Right renal pelvis (tissue), 4 donors: ENCODE results near the gene ENO1. TPM values are rescaled to one million over a fixed set of nuclear protein-coding genes. Genes with fewer than 3 reads are reported as not detected.
"Not testable (repeated sequence)": the region's sequence is repeated elsewhere in the genome, so short reads cannot be mapped to it uniquely, and the experiment has no call there.

Experiments used
- DNase-seq, 4 donors: peaks; one replicate each; pipeline ENCODE4 v3.0.0-alpha.2; 2013; ENCODE audit warnings: low read depth in 4 of 4, low spot score in 3 of 4, missing footprints in 1 of 4
- polyA plus RNA-seq, 4 donors: library from polyadenylated mRNA; unstranded; fragments of 120-200 nt; gene quantifications; one replicate each; pipeline ENCODE4 v1.2.1, GENCODE V29; 2013; ENCODE audit not compliant: insufficient read length in 4 of 4

Gene ENO1
- polyA plus RNA-seq, 4 donors = 831 to 985 (median 881) TPM

GRCh38 chr1:8897505-8897904 is 19.0 kb upstream of the ENO1 start:
- DNase-seq = not testable (repeated sequence)

DNA sequence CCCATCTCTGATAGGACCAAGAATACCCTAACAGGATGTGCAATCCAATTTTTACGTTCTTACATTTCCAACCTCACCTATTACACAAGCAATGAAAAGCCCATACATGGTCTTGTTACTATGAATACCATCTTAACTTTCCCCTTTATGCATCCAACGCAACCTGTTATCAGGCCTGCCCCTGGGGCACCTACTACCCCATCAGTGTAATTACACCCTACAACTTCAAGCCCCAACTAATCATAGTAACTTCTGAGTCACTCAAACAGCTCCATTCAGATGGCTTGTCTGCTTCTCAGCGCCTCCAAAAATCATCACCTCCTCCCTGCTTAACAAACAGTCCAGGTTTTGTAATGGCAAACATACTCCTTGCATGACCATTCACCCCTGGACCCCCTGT is 18.3 kb upstream of the ENO1 start:
- not testable (repeated sequence) for DNase-seq

- DNase-seq = no peak
Measured at GRCh38 chr1:8892026-8892425, 13.5 kb upstream of the ENO1 start.

DNA sequence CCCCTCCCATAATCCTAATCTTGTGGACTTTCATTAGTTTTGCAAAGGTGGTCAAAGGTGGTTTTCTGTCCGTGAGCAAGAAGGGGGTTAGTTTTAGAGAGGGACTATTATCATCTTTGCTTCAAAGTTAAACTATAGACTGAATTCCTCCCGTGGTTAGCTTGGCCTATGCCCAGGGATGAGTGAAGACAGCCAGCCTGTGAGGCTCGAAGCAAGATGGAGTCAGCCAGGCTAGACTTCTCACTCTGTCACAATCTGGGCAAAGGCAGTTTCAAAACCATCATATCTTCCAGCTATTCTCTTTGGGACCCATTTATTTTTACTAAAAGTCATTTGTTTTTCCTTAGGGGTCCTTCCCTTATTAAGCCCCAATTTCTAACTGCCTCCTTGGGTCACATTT is 12.9 kb upstream of the ENO1 start:
- no peak for DNase-seq

DNA sequence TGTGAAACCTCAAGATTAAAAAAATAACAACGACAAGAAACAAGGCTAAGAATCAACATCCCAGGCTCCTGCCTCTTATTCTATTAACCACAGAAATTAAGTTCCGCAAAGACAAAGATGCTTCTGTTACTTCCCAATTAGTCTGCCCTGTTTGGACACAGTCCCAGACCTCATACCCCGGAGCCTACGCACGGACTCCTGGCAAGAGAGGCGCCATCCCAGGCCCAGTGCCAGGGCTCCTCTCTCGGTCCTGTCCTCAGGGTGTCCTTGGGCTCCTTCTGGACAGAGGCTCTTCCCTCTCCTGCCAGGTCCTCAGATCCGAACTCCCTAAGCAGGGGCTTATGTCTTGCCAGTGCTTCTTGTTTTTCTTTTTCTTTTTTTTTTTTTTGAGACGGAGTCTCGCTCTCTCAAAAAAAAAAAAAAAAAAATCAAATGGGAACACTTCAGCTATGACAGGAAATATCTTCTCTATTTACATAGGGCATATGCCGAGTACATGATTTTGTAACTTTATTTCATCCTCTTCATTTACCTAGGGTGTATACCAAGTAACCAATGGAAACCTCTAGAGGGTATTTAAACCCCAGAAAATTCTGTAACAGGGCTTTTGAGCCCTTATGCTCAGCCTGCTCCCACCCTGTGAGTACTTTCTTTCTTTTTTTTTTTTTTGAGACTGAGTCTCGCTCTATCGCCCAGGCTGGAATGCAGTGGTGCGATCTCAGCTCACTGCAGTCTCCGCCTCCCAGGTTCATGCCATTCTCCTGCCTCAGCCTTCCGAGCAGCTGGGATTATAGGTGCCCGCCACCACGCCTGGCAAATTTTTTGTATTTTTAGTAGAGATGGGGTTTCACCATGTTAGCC is 11.7 kb upstream of the ENO1 start:
- no peak for DNase-seq

DNA sequence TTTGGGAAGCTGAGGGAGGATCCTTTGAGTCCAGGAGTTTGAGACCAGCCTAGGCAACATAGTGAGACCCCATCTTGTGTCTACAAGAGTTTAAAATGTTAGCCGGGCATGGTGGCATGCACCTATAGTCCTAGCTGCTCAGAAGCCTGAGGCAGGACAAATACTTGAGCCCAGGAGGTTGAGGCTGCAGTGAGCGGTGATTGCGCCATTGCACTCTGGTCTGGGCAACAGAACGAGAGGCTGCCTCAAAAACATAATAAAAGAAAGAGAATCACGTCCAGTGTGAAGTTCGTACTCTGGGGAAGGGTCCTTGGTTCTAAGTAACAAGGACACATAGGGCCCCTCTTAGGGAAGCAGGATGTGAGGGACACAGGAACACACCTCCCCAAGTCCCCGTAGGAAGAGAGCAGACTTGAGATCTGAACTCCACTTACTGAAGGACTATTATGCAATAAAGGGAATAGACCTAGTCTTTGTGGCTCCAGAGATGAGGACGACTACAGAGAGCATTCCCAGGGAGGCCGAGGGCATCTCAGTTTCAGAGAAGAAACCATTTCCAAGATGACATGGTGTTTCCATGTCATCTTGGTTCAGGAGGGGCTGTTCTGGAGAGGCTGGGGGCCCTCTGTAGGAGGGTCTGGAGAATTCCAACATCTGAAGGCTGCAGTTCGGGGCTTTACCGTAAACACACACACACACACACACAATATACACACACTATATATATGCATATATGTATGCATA is 10.8 kb upstream of the ENO1 start:
- no peak for DNase-seq

DNA sequence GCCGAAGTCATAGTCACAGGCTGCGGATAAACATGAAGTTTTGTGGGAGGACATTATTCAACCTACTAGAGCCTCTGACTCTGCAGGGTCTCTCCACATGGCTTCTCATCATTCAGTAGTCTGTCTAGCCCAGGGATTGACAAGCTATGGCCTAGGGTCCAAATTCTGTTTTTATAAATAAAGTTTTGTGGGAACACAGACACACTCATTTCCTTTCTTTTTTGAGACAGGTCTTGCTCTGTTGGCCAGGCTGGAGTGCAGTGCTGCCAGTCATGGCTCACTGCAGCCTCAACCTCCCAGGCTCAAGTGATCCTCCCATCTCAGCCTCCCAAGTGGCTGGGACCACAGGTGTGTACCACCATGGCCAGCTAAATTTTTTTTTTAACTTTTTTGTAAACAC is 8.1 kb upstream of the ENO1 start:
- no peak for DNase-seq

DNA sequence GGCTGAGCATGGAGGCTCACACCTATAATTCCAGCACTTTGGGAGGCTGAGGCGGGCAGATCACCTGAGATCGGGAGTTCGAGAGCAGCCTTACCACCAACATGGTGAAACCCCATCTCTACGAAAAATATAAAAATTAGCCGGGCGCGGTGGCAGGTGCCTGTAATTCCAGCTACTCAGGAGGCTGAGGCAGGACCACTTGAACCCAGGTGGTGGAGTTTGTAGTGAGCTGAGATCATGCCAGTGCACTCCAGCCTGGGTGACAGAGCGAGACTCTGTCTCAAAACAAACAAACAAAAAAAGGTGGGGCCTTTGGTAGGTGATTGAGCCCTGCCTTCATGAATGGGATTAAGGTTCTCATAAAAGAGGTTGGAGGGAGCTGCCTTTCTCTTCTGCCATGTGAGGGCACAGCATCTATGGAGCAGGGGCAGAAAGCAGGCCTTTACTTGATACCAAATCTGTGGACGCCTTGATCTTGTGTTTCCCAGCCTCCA is 7.6 kb upstream of the ENO1 start:
- DNase-seq = not testable (repeated sequence)

GRCh38 chr1:8884105-8884504 is 5.6 kb upstream of the ENO1 start:
- not testable (repeated sequence) for DNase-seq

DNA sequence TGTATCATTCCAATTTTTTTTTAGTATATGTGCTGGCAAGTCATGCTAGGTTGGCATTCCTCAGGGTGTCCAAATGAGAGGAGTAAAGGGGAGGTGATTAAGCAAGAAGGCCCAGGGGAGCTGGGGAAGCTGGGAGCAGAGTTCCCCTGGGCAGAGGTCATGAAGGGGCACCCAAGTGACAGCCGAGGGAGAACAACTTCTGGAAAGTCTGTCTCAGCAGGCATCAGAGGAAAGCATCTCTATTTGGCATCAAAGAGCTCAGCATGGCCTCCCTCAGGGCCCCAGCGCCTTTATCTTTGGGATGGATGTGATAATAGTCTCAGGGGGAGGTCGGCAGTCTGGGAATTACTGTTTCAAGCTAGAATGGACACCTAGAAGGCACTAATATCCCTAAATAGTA is 5.0 kb upstream of the ENO1 start:
- DNase-seq = no peak

DNA sequence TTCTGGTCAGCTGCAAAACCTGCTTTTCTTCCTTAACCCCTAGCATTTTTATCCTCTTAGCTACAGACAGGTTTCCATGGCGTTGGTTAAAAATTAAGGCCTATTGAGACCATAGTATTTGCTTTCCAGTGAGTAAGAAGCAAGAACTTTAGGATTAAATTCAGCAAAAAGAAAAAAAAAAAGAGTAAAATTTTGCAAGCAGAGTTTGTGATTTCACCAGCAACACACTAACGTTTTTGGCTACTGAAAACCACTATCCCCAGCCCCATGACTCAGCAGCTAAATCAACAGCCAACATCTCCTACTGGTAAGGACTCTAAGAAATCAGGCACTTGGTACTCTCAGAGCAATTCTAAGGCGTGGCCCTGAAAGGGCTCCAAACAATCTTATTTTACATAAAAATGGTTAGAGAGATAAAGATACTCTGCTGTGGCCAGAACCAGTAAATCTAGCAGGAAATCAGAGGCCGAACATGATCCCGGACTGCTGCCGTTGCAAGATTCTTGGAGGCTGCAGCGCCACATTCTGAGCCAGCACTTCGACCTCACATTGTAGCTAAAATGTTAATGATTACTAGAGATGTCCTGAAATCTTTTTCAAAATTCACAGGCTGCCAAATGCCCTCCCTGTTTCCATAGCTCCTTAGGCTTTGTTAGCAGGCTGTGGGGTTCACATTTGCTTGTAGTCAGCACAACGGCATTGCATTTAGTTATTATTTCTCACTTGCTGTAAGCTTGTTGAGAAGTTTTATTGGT is 1.6 kb upstream of the ENO1 start:
- no peak for DNase-seq

DNA sequence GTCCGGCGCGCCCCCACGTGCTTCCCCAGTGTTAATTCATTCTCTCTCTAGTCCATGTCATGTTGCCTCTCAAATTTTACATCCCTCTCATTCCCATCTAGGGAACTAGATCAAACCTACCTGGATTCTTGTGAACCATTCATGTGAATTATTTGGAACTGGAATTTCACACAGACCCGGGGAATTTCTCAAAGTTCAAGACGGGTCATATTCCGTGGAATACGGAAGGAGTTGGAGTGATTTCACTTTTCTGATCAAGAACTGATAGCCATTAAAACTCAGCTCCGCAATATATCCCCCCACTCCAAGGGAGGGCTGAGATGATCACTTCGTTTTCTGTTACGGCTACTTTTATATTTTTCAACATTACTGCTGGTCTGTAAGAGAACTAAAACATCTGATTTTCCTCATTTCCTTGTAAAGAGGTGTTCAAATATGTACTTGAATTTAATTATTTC is 1.0 kb upstream of the ENO1 start:
- no peak for DNase-seq

DNA sequence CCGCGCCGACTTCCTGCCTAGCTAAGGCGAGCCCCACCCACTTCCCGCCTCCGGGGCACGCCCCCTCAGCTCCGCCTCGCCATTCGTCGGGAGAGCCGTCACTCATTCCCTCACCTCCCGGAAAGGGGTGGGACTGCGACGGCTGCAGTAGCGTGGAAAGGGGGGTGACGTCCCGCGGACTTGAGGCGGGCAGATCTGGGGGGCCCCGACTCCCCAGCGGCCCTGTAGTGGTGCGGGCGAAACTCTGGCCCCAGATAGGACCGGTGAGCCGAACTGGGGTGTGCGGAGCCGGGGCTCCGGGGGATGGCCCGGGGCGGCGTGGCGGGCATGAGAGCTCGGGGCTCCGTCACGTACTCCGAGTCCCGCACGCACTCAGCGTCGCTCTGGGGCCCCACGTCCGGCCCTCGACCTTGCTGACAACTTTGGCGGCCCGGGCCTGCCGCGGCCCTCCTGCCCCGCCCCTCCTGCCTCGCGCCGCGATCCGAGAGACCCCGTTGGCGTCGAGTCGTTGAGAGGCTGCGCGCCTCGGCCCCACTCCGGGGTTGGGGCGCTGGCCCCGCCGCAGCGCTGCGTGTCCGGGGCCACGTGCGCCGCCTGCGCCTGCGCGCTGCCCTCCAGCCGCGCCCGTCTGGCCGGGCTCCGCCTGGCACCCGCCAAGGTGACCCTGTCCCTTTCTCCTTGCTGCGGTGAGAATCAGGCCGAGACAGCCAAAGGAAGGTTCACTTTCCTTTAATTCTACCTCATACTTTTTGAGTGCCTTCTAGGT is 395 bp upstream of the ENO1 start:
- DNase-seq = peak; percentile 94 to 99 (median 94)

- DNase-seq = no peak
Measured at GRCh38 chr1:8876087-8876486, 2.4 kb downstream of the ENO1 start.

DNA sequence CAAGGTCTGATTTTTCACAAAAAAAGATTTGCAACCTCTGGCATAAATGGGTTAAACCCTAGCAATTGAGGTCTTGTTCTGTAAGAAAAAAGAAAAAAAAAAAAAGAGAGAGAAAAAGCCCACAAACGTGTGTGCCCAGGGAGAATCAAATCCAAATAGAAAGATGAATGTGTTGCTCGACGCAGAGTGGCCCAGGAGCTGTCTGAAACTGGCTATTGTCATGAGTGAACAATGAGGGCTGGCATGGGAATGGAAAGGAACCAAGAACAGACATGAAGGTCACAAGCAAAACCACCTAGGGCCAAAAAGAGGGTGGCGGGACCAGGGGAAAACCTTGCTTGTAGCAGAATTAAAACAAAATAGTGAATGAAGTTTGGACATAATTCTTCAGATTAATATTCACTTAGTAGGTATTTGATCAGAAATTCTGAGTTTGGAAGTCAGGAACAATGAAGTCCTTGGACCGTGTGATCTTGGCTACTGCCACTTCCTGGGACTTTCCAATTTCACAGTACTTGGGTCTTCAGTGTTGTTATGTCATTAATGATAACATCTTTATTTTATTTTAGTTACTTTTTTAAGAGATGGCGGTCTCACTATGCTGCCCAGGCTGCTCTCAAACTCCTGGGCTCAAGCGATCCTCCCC is 3.1 kb downstream of the ENO1 start:
- DNase-seq = no peak

- no peak for DNase-seq
Measured at GRCh38 chr1:8874230-8875201, 4.0 kb downstream of the ENO1 start.

DNA sequence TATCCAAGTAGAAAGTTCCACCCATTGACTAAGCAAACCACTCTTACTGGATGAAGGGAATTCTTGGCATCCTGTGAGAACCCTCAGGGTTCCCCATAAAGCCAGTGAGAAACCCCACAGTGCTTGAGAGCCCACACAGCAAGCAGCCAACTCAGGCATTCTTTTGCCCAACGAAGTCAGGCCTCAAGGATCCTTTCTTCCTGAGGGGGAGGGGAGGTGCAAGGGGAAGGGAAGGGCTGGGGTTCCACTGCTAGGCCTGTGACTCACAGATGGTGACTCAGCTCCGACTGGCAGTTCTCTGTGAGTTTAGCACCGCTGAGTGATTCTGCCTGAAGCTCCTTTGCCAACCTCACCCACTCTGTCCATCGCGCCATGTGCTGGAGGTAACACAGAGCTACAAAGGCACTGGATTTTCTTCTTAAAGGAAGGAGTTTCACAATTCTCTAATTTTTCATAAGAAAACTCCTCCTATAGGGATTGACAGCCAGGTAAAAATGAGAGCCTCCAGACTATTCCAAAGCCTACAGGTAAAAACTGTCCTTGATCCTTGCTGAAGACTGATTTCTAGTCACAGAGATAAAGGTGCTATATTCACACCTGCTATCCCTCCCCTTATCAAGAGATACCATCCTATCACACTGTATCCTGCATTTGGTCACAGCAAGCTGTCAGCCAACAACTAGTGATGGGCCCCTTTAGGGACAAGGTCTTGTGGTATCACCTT is 4.8 kb downstream of the ENO1 start:
- DNase-seq = no peak

- DNase-seq = no peak
Measured at GRCh38 chr1:8873001-8873400, 5.5 kb downstream of the ENO1 start.
